Kidney (tissue), 14 donors: ENCODE data around the gene TANC1. TPM values are rescaled to one million over a fixed set of nuclear protein-coding genes. Genes with fewer than 3 reads are reported as not detected.

Experiments
- DNase-seq, 5 donors: peaks; one replicate each; pipeline ENCODE4 v3.0.0-alpha.2; 2013 to 2020
- FAIRE-seq: peaks from 2 replicates; lab custom pipeline; 2012; peaks lifted over from hg19 to GRCh38; lab: Jason Lieb, UNC
- H3K27ac ChIP-seq, 2 donors: one replicate each; pipeline ENCODE4 v1.7.0; 2013; ENCODE audit warnings: low read depth in 2 of 2, low read length in 2 of 2, inconsistent platforms in 1 of 2
- H3K27me3 ChIP-seq: one replicate; pipeline ENCODE4 v1.7.1; 2013; ENCODE audit warnings: low read length, inconsistent platforms; ENCODE audit not compliant: control insufficient read depth, insufficient read depth
- H3K36me3 ChIP-seq, 3 donors: one replicate each; pipeline versions ENCODE4 v1.7.0 to v1.7.1; 2013; ENCODE audit warnings: low read length in 3 of 3, control low read depth in 1 of 3, inconsistent platforms in 1 of 3; ENCODE audit not compliant: insufficient read depth in 3 of 3, control insufficient read depth in 2 of 3
- H3K4me1 ChIP-seq, 3 donors: one replicate each; pipeline versions ENCODE4 v1.7.0 to v1.7.1; 2013; ENCODE audit warnings: low read length in 3 of 3, inconsistent platforms in 1 of 3, low read depth in 1 of 3; ENCODE audit not compliant: control insufficient read depth in 2 of 3, insufficient read depth in 2 of 3
- H3K4me3 ChIP-seq, 3 donors: one replicate each; pipeline versions ENCODE4 v1.7.0 to v1.8.1; 2013; ENCODE audit warnings: low read length in 3 of 3, control low read depth in 1 of 3, inconsistent platforms in 1 of 3
- H3K9ac ChIP-seq, 3 donors: one replicate each; pipeline versions ENCODE4 v1.7.0 to v1.7.1; 2013; ENCODE audit warnings: low read length in 3 of 3, control low read depth in 1 of 3, inconsistent platforms in 1 of 3
- H3K9me3 ChIP-seq, 3 donors: one replicate each; pipeline versions ENCODE4 v1.7.0 to v1.7.1; 2013; ENCODE audit warnings: low read length in 3 of 3, control low read depth in 1 of 3, inconsistent platforms in 1 of 3; ENCODE audit not compliant: control insufficient read depth in 2 of 3, insufficient read depth in 1 of 3
- intact Hi-C: fragments of 100-400 bp; cut with DNase I; formaldehyde crosslinking; loops from one replicate; pipeline ENCODE4 v1.11.1; 2022
- polyA plus RNA-seq: library from polyadenylated mRNA; stranded (reverse); fragments of 350-450 nt; fragmentation: Illumina TruSeq; extraction: RNeasy Lipid Tissue Mini Kit (QIAGEN cat#74804); gene quantifications from one replicate; pipeline ENCODE4 v1.2.3, GENCODE V29; 2014; ENCODE audit warnings: low read depth, low replicate concordance; ENCODE audit not compliant: insufficient read depth
- total RNA-seq: library from RNA; stranded (reverse); fragmentation: NEBNext Ultra II Directional; extraction: Animal tissue kit (Norgen Biotek cat#: 25700); gene quantifications from one replicate; pipeline ENCODE4 v1.2.1, GENCODE V29; 2021
- TF ChIP-seq, protein P1 (sequence below): IDR thresholded peaks from 3 replicates; pipeline ENCODE4 v1.5.1; 2012; ENCODE audit warnings: mild to moderate bottlenecking, moderate library complexity, borderline replicate concordance; ENCODE audit not compliant: insufficient read depth; ENCODE audit errors: extremely low read depth
- donor health status: control.
- donor health status: control.
- donor health status: control.
- donor health status: control.
- donor health status: control.
- donor health status: DM: yes; HTN: yes; CAD: no.
- donor health status: Normal renal cell carcinoma (clear cell type).

TANC1 gene
- total and polyA plus RNA-seq, 2 donors from 2014 or later: 9.2 to 39.0 TPM

DNA sequence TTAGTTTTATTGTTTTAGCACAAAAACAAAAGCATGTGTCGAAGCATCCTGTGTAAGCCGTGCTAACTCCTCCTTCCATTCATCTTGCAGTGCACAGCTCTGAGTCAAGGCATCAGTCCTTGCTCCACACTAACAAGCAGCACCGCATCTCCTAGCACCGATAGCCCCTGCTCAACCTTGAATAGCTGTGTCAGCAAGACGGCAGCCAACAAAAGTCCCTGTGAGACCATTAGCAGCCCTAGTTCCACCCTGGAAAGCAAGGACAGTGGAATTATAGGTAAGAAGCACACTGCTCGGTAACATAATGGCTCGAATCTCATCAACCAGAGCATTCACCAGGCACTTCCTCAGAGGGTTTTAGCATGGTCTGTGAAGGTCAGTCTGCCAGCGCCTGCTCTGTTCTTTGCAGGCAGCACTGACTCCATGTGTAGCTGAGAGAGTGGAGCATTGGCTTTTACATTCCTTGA, 181.9 kb downstream of the TANC1 start:
- FAIRE-seq (no peak), DNase-seq (peak in 1 of 5 donors; percentile 58)
- Histone ChIP-seq H3K27ac (peak overlapping the region; percentile 66 to 69), H3K9me3 (no peaks in the 10 kb centered on the region), H3K9ac (no peak overlapping the region), H3K27me3 (no peaks in the 10 kb centered on the region), H3K4me3 (peak overlapping the region in 2 of 3 donors; percentile 21 to 27), H3K36me3 (peaks cover 0 to 3% (median 0%) of the 10 kb centered on the region in 3 donors), H3K4me1 (peaks cover 26 to 52% (median 38%) of the 10 kb centered on the region in 3 donors)
- intact Hi-C loops: no loop called here
- TF ChIP-seq, protein P1, sequence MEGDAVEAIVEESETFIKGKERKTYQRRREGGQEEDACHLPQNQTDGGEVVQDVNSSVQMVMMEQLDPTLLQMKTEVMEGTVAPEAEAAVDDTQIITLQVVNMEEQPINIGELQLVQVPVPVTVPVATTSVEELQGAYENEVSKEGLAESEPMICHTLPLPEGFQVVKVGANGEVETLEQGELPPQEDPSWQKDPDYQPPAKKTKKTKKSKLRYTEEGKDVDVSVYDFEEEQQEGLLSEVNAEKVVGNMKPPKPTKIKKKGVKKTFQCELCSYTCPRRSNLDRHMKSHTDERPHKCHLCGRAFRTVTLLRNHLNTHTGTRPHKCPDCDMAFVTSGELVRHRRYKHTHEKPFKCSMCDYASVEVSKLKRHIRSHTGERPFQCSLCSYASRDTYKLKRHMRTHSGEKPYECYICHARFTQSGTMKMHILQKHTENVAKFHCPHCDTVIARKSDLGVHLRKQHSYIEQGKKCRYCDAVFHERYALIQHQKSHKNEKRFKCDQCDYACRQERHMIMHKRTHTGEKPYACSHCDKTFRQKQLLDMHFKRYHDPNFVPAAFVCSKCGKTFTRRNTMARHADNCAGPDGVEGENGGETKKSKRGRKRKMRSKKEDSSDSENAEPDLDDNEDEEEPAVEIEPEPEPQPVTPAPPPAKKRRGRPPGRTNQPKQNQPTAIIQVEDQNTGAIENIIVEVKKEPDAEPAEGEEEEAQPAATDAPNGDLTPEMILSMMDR: no peak

DNA sequence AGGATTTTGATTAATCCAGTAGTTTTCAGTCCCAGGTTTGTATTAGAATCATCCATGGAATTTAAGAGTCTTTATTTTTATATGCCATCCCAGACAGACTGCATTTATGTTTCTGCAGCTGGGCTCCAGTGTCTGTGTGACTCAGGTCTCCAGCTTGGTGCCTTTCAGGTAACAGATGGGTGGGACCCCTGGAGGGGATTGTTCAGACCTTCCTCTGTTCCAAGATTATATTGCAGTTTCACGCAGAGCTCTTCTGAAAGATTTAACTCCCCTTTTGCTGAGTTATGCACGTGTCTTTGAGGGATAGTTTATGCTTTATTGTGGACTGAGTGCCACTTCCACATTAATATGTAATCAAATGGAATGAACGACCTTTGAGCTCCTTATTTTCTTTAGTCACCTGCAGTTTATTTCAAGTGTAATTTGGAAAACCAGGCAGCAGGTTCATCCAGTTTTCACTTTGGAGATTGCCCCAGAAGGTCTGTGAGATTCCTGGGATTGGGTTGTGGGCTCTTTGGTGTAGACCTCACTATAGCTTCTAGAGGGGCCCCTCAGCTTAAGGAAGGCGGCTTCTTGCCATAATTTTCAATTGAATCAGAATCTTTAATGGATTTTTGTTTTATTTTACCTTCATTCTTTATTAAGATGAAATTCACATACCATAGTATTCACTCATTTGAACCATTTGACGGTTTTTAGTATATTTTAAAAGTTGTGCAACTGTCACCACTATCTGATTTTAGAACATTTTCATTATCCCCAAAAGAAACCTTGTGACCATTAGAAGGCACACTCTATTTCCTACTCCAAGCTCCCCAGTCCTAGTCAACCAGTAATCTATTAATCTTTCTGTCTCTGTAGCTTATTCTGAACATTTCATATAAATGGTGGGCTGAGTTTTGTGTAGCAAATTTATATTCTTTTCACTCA, 183.0 kb downstream of the TANC1 start:
- Histone ChIP-seq H3K9ac (no peak overlapping the region), H3K4me1 (peaks cover 26 to 55% (median 45%) of the 10 kb centered on the region in 3 donors), H3K36me3 (peaks cover 0 to 3% (median 0%) of the 10 kb centered on the region in 3 donors), H3K27ac (peak overlapping the region; percentile 66 to 69), H3K27me3 (no peaks in the 10 kb centered on the region), H3K4me3 (peak overlapping the region in 1 of 3 donors; percentile 27), H3K9me3 (no peaks in the 10 kb centered on the region)
- intact Hi-C loops: no loop called here
- DNase-seq (no peak), FAIRE-seq (no peak)
- TF ChIP-seq, protein P1: no peak

DNA sequence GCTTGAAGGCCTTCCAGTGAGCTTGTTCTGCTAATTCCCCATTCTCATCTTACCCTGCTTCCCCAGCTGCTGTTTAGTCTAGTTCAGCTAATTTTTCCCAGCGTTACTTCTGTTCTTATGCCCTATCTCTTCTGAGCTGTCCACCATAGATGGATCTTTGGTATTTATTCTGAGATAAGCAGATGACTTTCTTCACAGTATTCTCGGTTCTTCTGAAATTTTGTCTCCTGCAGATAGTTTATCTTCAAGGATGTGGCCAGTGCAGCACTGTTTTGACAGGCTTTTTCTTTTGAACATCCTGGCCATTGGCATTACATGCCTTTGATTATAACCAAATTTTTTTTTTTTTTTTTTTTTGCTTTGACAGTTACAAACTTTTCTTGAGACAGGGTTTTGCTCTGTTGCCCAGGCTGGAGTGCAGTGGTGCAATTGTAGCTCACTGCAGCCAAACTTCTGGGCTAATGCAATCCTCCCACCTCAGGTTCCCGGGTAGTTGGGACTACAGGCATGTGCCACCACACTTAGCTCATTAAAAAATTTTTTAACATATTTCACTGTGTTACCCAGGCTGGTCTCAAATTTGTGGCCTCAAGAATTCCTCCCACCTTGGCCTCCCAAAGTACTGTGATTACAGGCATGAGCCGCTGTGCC, 183.8 kb downstream of the TANC1 start:
- Histone ChIP-seq H3K9ac (no peak overlapping the region), H3K4me3 (no peak overlapping the region), H3K36me3 (peaks cover 0 to 3% (median 0%) of the 10 kb centered on the region in 3 donors), H3K4me1 (peaks cover 26 to 61% (median 44%) of the 10 kb centered on the region in 3 donors), H3K27ac (peak overlapping the region in 1 of 2 donors; percentile 8), H3K27me3 (no peaks in the 10 kb centered on the region), H3K9me3 (no peaks in the 10 kb centered on the region)
- FAIRE-seq (no peak), DNase-seq (no peak)
- intact Hi-C loops: no loop called here
- TF ChIP-seq, protein P1: no peak
